Activated naive CD8-positive, alpha-beta T cell (primary cell): ENCODE results near the gene SLC39A13.

Experiments
- H3K27ac Mint-ChIP-seq: one replicate; pipeline ENCODE4 v1.8.0; 2021; ENCODE audit warnings: mixed read lengths
- H3K27me3 Mint-ChIP-seq: one replicate; pipeline ENCODE4 v1.8.0; 2021; ENCODE audit warnings: mixed read lengths
- H3K36me3 Mint-ChIP-seq: one replicate; pipeline ENCODE4 v1.8.0; 2021; ENCODE audit warnings: mixed read lengths
- H3K4me1 Mint-ChIP-seq: one replicate; pipeline ENCODE4 v1.8.0; 2021; ENCODE audit warnings: low read depth, mixed read lengths
- H3K4me3 Mint-ChIP-seq: one replicate; pipeline ENCODE4 v1.8.0; 2021; ENCODE audit warnings: mild to moderate bottlenecking, mixed read lengths
- H3K9me3 Mint-ChIP-seq: one replicate; pipeline ENCODE4 v1.8.0; 2021; ENCODE audit warnings: low read depth, mixed read lengths

Gene SLC39A13

GRCh38 chr11:47376525-47377371, 31.6 kb upstream of the SLC39A13 start:
- Mint-ChIP-seq H3K4me3 (no peak overlapping the region), H3K9me3 (no peaks in the 10 kb centered on the region), H3K36me3 (no peaks in the 10 kb centered on the region), H3K27ac (no peak overlapping the region), H3K4me1 (peaks cover 5% of the 10 kb centered on the region), H3K27me3 (no peaks in the 10 kb centered on the region)

GRCh38 chr11:47377571-47378009, 30.8 kb upstream of the SLC39A13 start:
- H3K4me3 Mint-ChIP-seq = no peak overlapping the region
- no peaks in the 10 kb centered on the region for H3K9me3 Mint-ChIP-seq

GRCh38 chr11:47378010-47378835, 30.2 kb upstream of the SLC39A13 start, which contains the start of gene SPI1:
TSS of gene SPI1 (minus strand) at chr11:47378547. CDS start at chr11:47378353, 194 bp downstream.
- no peak within 1 kb of the TSS for H3K4me3 Mint-ChIP-seq
- no peaks in the 10 kb centered on the region for H3K9me3 Mint-ChIP-seq
- H3K27me3 Mint-ChIP-seq = no peaks in the 10 kb centered on the region
- H3K36me3 Mint-ChIP-seq = no peaks in the 10 kb centered on the region
- H3K4me1 Mint-ChIP-seq = peaks cover 6% of the 10 kb centered on the region
- H3K27ac Mint-ChIP-seq = no peak within 1 kb of the TSS

More at GRCh38 chr11:47377571-47378009, 30.8 kb upstream of the SLC39A13 start:
- H3K4me1 Mint-ChIP-seq = peaks cover 6% of the 10 kb centered on the region
- no peaks in the 10 kb centered on the region for H3K36me3 Mint-ChIP-seq
- H3K27me3 Mint-ChIP-seq = no peaks in the 10 kb centered on the region
- no peak overlapping the region for H3K27ac Mint-ChIP-seq

- Mint-ChIP-seq H3K4me1 (peaks cover 6% of the 10 kb centered on the region), H3K4me3 (no peak overlapping the region), H3K27ac (no peak overlapping the region), H3K27me3 (no peaks in the 10 kb centered on the region), H3K9me3 (no peaks in the 10 kb centered on the region), H3K36me3 (no peaks in the 10 kb centered on the region)
Observed at GRCh38 chr11:47378836-47379170, 29.6 kb upstream of the SLC39A13 start.

- H3K27ac Mint-ChIP-seq = no peak overlapping the region
- no peaks in the 10 kb centered on the region for H3K27me3 Mint-ChIP-seq
- no peaks in the 10 kb centered on the region for H3K36me3 Mint-ChIP-seq
- H3K4me1 Mint-ChIP-seq = peaks cover 6% of the 10 kb centered on the region
- no peak overlapping the region for H3K4me3 Mint-ChIP-seq
- H3K9me3 Mint-ChIP-seq = no peaks in the 10 kb centered on the region
Observed at GRCh38 chr11:47379317-47379716, 29.1 kb upstream of the SLC39A13 start.

- peaks cover 3% of the 10 kb centered on the region for H3K4me1 Mint-ChIP-seq
- H3K36me3 Mint-ChIP-seq = no peaks in the 10 kb centered on the region
- H3K27me3 Mint-ChIP-seq = no peaks in the 10 kb centered on the region
- H3K27ac Mint-ChIP-seq = no peak overlapping the region
- no peak overlapping the region for H3K4me3 Mint-ChIP-seq
- H3K9me3 Mint-ChIP-seq = no peaks in the 10 kb centered on the region
Observed at GRCh38 chr11:47380078-47380477, 28.3 kb upstream of the SLC39A13 start.

GRCh38 chr11:47383071-47383470, 25.3 kb upstream of the SLC39A13 start:
- no peaks in the 10 kb centered on the region for H3K27me3 Mint-ChIP-seq
- H3K9me3 Mint-ChIP-seq = no peaks in the 10 kb centered on the region
- H3K4me3 Mint-ChIP-seq = no peak overlapping the region
- peaks cover 3% of the 10 kb centered on the region for H3K4me1 Mint-ChIP-seq
- no peak overlapping the region for H3K27ac Mint-ChIP-seq
- no peaks in the 10 kb centered on the region for H3K36me3 Mint-ChIP-seq

- Mint-ChIP-seq H3K27ac (no peak overlapping the region), H3K4me1 (peaks cover 12% of the 10 kb centered on the region), H3K36me3 (no peaks in the 10 kb centered on the region), H3K27me3 (no peaks in the 10 kb centered on the region), H3K4me3 (no peak overlapping the region), H3K9me3 (no peaks in the 10 kb centered on the region)
Observed at GRCh38 chr11:47384498-47384897, 23.9 kb upstream of the SLC39A13 start.

GRCh38 chr11:47387944-47388696, 20.3 kb upstream of the SLC39A13 start:
- Mint-ChIP-seq H3K4me1 (peaks cover 28% of the 10 kb centered on the region), H3K36me3 (no peaks in the 10 kb centered on the region), H3K27me3 (no peaks in the 10 kb centered on the region), H3K4me3 (peak overlapping the region; percentile 17), H3K27ac (no peak overlapping the region), H3K9me3 (no peaks in the 10 kb centered on the region)

- H3K4me3 Mint-ChIP-seq = peak overlapping the region; percentile 30
- no peaks in the 10 kb centered on the region for H3K9me3 Mint-ChIP-seq
Observed at GRCh38 chr11:47388697-47389576, 19.5 kb upstream of the SLC39A13 start.

GRCh38 chr11:47389577-47390421, 18.6 kb upstream of the SLC39A13 start:
- no peaks in the 10 kb centered on the region for H3K9me3 Mint-ChIP-seq
- no peaks in the 10 kb centered on the region for H3K36me3 Mint-ChIP-seq
- peak overlapping the region; percentile 30 for H3K4me3 Mint-ChIP-seq
- no peak overlapping the region for H3K27ac Mint-ChIP-seq
- H3K4me1 Mint-ChIP-seq = peaks cover 38% of the 10 kb centered on the region
- no peaks in the 10 kb centered on the region for H3K27me3 Mint-ChIP-seq

More at GRCh38 chr11:47388697-47389576, 19.5 kb upstream of the SLC39A13 start:
- no peak overlapping the region for H3K27ac Mint-ChIP-seq
- peaks cover 34% of the 10 kb centered on the region for H3K4me1 Mint-ChIP-seq
- no peaks in the 10 kb centered on the region for H3K27me3 Mint-ChIP-seq
- no peaks in the 10 kb centered on the region for H3K36me3 Mint-ChIP-seq

GRCh38 chr11:47390422-47390760, 18.0 kb upstream of the SLC39A13 start:
- H3K36me3 Mint-ChIP-seq = no peaks in the 10 kb centered on the region
- H3K4me1 Mint-ChIP-seq = peaks cover 40% of the 10 kb centered on the region
- no peak overlapping the region for H3K27ac Mint-ChIP-seq
- no peaks in the 10 kb centered on the region for H3K9me3 Mint-ChIP-seq
- H3K4me3 Mint-ChIP-seq = no peak overlapping the region
- H3K27me3 Mint-ChIP-seq = no peaks in the 10 kb centered on the region

- peaks cover 44% of the 10 kb centered on the region for H3K4me1 Mint-ChIP-seq
- no peaks in the 10 kb centered on the region for H3K9me3 Mint-ChIP-seq
- no peaks in the 10 kb centered on the region for H3K27me3 Mint-ChIP-seq
- no peaks in the 10 kb centered on the region for H3K36me3 Mint-ChIP-seq
- H3K27ac Mint-ChIP-seq = peak overlapping the region; percentile 41
- no peak overlapping the region for H3K4me3 Mint-ChIP-seq
Observed at GRCh38 chr11:47391077-47391583, 17.3 kb upstream of the SLC39A13 start.
